Hematopoietic multipotent progenitor cell treated with erythropoietin and hydrocortisone succinate and interleukin-3 and kit ligand, for 4 days (in vitro differentiated cells): ENCODE results near the gene MMP15.
"Not testable (repeated sequence)": the region's sequence is repeated elsewhere in the genome, so short reads cannot be mapped to it uniquely, and the experiment has no call there.

Source experiments
- DNase-seq: peaks from one replicate; pipeline ENCODE4 v3.0.0-alpha.2; 2015

MMP15 gene

GRCh38 chr16:58094026-58094425, 68.5 kb downstream of the MMP15 start:
- no peak for DNase-seq

DNA sequence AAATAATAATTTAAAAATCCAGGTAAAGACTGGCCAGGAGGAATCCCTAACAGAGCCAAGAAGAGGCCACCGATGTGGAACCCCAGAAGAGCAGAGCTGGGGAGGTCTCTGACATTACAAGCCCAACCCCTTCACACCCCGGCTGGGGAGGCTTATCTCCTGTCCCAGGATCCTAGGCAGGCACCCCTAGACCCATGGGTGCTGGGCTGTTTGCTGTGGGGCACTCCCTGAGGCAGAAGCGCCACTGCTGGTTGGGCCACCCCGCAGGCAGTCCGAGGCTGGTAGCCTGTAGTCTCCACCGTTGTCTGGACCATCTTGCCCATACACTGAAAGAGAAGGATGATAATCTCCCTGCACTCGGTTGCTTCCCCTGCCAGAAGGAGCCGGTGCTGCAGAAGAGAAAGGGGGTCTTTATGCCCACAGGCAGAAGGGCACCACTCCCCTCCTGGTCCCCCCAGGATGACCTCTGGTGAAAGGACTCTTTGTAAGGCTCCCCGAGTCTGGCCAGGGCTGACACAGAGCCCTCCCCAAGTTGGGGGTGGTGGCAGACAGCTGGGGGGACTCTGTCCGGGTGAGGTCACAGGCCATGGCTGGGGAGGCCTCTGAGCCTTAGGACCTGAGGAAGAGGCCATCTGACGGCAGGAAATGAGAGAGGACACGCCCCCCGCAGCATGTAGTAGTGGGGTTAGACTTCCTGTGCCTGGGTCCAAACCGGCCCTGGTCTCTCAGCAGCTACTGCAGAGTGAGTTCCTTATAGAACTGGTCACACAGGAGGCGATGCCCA, 69.4 kb downstream of the MMP15 start:
- DNase-seq: peak; percentile 28

GRCh38 chr16:58095575-58095960, 70.0 kb downstream of the MMP15 start:
- DNase-seq: not testable (repeated sequence)

- no peak for DNase-seq
Observed at GRCh38 chr16:58096249-58096648, 70.7 kb downstream of the MMP15 start.
